GM21367 (cell line): ENCODE data around the gene DTNB.
A peak's percentile ranks its signal among the peaks of the same experiment; 100 is the strongest.
"Not testable (repeated sequence)": the region's sequence is repeated elsewhere in the genome, so short reads cannot be mapped to it uniquely, and the experiment has no call there.

Source experiments
- ATAC-seq: cut with Tn5 transposase; IDR thresholded peaks from one replicate; pipeline ENCODE4 v1.9.1; 2021; ENCODE audit not compliant: unreplicated experiment

DTNB gene

GRCh38 chr2:25549571-25549970 is 123.8 kb downstream of the DTNB start:
- not testable (repeated sequence) for ATAC-seq

DNA sequence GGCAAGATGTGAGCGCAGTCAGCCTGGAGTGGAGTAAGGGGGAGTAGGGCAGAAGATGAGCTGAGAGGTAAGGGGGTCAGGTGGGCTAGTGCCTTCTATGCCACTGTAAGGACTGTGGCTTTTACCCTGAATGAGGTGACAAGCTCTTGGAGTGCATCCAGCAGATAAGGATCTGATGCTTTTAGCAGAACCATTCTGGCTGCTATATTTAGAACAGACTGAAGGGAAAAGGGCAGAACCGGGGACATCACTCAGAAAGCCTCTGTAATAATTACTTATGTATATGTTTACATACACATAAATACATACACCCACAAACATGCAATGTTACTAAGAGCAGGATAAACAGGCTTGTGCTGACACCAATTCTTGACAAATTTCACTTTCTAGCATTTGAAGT is 124.8 kb downstream of the DTNB start:
- ATAC-seq = no peak

DNA sequence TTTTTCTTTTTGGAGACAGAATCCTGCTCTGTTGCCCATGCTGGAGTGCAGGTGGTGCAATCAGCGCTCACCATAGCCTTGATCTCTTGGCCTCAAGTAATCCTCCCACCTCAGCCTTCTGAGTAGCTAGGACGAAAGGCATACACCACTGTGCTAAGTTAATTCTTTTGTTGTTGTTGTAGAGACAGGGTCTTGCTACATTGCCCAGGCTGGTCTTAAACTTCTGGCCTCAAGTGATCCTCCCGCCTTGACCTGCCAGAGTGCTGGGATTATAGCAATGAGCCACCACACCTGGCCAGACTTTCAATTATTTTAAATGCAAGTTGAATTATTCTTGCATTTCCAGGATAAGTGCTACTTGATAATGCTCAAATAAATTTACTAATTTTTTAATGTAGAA is 126.5 kb downstream of the DTNB start:
- no peak for ATAC-seq

GRCh38 chr2:25545899-25546298 is 127.5 kb downstream of the DTNB start:
- ATAC-seq = no peak

DNA sequence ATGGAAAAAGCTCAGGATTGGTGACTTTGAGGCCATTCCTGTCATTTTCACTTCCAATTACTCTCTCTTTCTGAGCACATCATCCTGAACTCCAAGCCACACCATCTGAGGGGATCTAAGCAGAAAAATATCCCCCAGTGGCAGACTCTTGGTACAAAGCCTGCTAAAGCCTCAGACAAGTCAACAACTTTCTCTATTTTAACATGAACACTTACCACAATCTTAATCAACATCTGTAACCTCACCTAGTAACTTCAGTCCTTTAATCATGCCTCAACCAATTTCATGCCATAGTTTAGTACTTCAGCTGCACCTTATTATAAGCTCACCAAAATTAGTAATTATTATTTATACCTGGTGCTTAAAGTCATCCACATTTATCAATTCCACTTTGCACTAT is 128.9 kb downstream of the DTNB start:
- no peak for ATAC-seq

DNA sequence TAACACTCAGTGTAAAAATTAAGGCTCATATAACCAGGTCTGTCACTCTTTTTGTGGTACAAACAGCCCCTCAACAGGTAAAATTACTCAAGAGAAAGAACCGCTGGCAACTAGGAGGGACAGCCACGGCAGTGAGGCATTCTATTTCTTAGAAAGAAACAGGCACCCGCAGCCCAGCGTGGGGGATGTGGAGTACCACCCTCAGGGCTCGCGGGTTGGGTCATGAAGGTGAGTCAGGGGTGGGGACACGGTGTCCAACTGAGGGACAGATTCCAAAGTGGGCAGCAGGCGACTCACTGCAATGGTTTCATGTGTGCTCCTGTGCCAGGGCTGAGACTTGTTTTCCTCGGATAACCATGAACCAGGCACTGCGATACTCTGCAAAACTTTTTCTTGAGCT is 129.4 kb downstream of the DTNB start:
- ATAC-seq = no peak

- no peak for ATAC-seq
These were observed 132.0 kb downstream of the DTNB start for GRCh38 chr2:25541378-25541777.

DNA sequence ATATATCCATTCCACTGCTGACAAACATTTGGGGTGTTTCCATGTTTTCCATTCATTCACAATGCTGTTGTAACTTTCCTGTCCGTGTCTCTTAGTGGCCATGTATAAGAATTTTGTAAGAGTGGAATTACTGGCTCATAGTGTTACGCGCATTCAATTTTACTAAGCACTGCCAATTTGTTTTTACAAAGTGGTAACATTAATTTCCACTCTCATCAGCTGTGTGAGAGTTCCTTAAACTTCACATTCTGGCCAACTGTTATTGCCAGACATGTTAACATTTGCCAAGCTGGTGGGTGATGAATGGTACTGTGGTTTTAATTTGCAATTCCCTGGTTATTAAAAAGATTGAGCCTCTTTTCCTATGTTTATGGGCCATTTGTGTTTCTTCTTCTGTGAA is 134.2 kb downstream of the DTNB start:
- ATAC-seq = no peak

GRCh38 chr2:25537526-25537925 is 135.9 kb downstream of the DTNB start:
- ATAC-seq = no peak

DNA sequence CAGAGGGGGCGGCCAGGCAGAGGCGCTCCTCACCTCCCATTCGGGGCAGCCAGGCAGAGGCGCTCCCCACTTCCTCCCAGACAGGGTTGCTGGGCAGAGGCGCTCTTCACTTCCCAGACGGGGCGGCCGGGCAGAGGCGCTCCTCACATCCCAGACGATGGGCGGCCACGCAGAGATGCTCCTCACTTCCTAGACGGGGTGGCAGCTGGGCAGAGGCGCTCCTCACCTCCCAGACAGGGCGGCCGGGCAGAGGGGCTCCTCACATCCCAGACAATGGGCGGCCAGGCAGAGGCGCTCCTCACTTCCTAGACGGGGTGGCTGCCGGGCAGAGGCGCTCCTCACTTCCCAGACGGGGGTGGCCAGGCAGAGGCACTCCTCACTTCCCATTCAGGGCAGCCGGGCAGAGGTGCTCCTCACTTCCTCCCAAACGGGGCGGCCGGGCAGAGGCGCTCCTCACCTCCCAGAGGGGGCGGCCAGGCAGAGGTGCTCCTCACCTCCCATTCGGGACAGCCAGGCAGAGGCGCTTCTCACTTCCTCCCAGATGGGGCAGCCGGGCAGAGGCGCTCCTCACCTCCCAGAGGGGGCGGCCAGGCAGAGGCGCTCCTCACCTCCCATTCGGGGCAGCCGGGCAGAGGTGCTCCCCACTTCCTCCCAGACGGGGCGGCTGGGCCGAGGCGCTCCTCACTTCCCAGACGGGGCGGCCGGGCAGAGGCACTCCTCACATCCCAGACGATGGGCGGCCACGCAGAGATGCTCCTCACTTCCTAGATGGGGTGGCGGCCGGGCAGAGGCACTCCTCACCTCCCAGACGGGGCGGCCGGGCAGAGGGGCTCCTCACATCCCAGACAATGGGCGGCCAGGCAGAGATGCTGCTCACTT is 137.7 kb downstream of the DTNB start:
- not testable (repeated sequence) for ATAC-seq

- ATAC-seq = not testable (repeated sequence)
These were observed 138.4 kb downstream of the DTNB start for GRCh38 chr2:25534937-25535336.

DNA sequence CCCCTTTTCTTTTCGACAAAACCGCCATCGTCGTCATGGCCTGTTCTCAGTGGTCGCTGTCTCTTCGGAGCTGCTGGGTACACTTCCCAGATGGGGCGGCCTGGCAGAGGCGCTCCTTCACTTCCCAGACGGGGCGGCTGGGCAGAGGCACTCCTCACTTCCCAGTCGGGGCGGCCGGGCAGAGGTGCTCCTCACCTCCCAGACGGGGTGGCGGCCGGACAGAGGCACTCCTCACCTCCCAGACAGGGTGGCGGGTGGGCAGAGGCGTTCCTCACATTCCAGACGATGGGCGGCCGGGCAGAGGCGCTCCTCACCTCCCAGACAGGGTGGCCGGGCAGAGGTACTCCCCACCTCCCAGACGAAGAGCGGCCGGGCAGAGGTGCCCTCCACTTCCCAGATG is 138.9 kb downstream of the DTNB start:
- ATAC-seq = no peak

GRCh38 chr2:25533771-25534170 is 139.6 kb downstream of the DTNB start:
- ATAC-seq = not testable (repeated sequence)

DNA sequence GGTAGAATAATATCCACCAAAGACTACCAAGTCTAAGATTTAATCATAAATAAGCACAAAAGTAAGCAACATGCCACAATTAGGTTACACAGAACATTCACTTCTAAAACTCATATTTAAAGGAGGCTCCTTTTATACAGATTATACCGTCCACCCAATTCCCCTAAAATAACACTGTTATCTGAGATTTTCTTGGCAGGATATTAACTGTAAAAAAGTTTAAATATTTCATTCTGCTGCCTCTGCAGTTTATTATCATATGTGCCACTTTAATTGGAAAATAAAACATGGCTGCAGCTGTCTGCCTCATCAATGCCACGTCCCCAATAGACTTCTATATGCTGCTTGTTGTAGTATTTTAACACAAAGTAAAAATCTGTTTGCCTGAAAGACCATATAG is 140.9 kb downstream of the DTNB start:
- no peak for ATAC-seq

DNA sequence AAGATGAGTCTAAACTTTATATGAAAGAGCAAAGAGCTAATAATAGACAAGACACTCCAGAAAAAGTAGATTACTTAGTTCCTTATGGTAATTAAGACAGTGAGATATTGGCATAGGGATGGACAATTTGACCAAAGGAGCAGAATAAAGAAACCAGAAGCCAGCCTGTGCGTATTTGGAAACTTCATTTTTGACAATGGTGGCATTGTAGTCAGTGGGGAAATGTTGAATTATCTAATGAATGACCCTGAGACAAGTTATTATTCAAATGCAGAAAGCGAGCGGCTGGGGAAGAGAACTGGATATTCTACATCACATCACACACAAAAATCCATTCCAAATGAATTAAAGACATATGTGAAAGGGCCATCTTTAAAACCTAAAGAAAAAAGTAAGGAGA is 144.3 kb downstream of the DTNB start:
- ATAC-seq = no peak

- ATAC-seq = no peak
These were observed 145.2 kb downstream of the DTNB start for GRCh38 chr2:25528173-25528572.

DNA sequence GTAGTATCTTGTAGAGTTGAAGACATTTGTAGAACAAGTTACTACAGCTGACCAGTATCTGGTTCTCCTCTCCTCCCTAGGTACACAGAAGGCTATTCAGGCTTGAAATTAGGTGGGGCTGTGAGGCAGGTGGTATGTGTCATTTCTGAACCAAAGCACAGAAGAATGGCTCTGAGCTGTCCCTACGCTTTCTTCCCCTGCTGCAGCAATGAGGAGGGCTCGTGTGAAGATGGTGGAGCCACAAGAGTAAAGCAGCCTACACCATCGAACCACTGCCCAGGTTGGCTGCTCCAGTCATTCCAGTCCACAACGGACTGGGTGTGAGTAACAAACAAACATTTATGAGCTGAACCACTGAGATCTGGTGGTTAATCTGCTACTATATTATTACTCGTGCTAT is 148.9 kb downstream of the DTNB start:
- ATAC-seq = no peak

DNA sequence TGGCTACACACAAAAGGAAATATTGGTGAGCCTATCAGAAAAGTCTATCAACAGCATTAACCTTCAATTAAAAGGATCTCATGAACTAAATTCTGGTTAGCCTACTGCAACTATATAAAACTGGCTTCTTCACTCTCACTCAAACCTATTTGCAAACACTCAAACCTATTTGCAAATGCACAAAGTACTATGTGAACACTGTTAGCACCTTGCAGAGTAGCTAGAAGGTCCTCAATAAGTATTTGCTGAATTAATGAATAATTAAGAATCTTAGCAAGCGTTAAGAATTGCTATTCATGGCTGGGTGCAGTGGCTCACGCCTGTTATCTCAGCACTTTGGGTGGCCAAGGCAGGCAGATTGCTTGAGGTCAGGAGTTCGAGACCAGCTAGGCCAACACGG is 150.3 kb downstream of the DTNB start:
- no peak for ATAC-seq

GRCh38 chr2:25521665-25522387 is 151.6 kb downstream of the DTNB start:
- peak; percentile 61 for ATAC-seq

DNA sequence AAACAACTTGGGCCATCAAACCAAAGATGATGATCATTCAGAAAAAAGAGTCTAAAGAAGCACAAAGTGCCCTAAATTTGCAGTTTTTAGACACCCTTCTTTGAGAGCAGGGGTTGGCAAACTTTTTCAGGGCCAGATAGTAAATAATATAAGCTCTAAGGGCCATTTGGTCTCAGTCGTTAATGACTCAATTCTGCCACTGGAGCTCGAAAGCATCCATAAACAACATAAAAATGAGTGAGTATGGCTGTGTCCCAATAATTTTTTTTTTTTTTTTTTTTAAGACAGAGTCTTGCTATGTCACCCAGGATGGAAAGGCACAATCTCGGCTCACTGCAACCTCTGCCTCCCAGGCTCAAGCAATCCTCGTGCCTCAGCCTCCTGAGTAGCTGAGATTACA is 152.3 kb downstream of the DTNB start:
- ATAC-seq = no peak

GRCh38 chr2:25517701-25518100 is 155.7 kb downstream of the DTNB start:
- no peak for ATAC-seq

GRCh38 chr2:25514043-25514637 is 159.2 kb downstream of the DTNB start:
- ATAC-seq = no peak
